SU-DHL-6 (cell line): Measurements from ENCODE around the gene PWWP2A.

ENCODE experiments used
- EZH2phosphoT487 ChIP-seq: fragments of 200-600 bp; sonication (generic), shearing (Covaris generic); conservative IDR thresholded peaks from 2 replicates; pipeline ENCODE4 v1.6.1; 2018; ENCODE audit warnings: mild to moderate bottlenecking, antibody characterized with exemption, low read length, moderate library complexity, mixed read lengths
- TF ChIP-seq, protein P1 (sequence below): fragments of 200-600 bp; sonication (generic); IDR thresholded peaks from one replicate; pipeline ENCODE4 v1.5.1; 2017; ENCODE audit warnings: antibody characterized with exemption, mild to moderate bottlenecking, low read length, moderate library complexity; ENCODE audit not compliant: insufficient read depth, poor library complexity, severe bottlenecking

DNA sequence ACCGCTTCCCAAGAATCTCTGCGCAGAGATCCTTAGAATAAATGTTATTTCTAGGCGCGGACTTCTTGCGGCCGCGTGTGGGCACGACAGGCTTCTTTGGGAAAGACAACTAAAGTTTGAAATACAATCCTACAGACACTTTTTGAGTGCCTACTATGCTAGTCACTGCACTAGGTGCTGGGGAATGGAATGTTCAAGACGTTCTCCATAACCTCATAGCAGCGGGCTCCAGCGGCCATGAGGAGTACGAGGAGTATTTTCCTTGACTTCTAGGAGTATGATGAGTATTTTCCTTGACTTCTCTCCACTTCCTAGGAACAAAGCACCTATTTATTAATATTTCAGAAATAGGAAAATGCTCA, 636 bp upstream of the PWWP2A start:
- no peak for TF ChIP-seq EZH2phosphoT487
- TF ChIP-seq, protein P1, sequence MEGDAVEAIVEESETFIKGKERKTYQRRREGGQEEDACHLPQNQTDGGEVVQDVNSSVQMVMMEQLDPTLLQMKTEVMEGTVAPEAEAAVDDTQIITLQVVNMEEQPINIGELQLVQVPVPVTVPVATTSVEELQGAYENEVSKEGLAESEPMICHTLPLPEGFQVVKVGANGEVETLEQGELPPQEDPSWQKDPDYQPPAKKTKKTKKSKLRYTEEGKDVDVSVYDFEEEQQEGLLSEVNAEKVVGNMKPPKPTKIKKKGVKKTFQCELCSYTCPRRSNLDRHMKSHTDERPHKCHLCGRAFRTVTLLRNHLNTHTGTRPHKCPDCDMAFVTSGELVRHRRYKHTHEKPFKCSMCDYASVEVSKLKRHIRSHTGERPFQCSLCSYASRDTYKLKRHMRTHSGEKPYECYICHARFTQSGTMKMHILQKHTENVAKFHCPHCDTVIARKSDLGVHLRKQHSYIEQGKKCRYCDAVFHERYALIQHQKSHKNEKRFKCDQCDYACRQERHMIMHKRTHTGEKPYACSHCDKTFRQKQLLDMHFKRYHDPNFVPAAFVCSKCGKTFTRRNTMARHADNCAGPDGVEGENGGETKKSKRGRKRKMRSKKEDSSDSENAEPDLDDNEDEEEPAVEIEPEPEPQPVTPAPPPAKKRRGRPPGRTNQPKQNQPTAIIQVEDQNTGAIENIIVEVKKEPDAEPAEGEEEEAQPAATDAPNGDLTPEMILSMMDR = no peak
